Activated B cell treated with CpG ODN at 0.5 μM for 24 hours (primary cell): ENCODE measurements around the gene SCNN1B. TPM values are rescaled to one million over a fixed set of nuclear protein-coding genes. Genes with fewer than 3 reads are reported as not detected.

Source experiments
- ATAC-seq: fragments of 200-7000 bp; cut with Tn5 transposase; one replicate; pipeline ENCODE4 v1.10.0; 2021; ENCODE audit warnings: low read depth, mild to moderate bottlenecking, moderate library complexity
- CTCF ChIA-PET: fragments of 350-600 bp; sonication (Branson Sonifier 250); formaldehyde crosslinking; loops from one replicate; lab custom pipeline; 2021; ENCODE audit warnings: antibody characterized with exemption; lab: Charles Lee
- POLR2A ChIA-PET: fragments of 350-600 bp; sonication (Branson Sonifier 250); formaldehyde crosslinking; loops from one replicate; lab custom pipeline; 2021; ENCODE audit warnings: antibody characterized with exemption; lab: Charles Lee
- DNase-seq: peaks from one replicate; pipeline ENCODE4 v3.0.0; 2022
- H3K27ac Mint-ChIP-seq: one replicate; pipeline ENCODE4 v1.8.0; 2020; ENCODE audit warnings: mixed read lengths
- H3K27me3 Mint-ChIP-seq: one replicate; pipeline ENCODE4 v1.8.0; 2021; ENCODE audit warnings: mixed read lengths
- H3K36me3 Mint-ChIP-seq: one replicate; pipeline ENCODE4 v1.8.0; 2021; ENCODE audit warnings: low read depth, mixed read lengths
- H3K4me1 Mint-ChIP-seq: one replicate; pipeline ENCODE4 v1.8.0; 2021; ENCODE audit warnings: mixed read lengths
- H3K4me3 Mint-ChIP-seq: one replicate; pipeline ENCODE4 v1.8.0; 2020; ENCODE audit warnings: mild to moderate bottlenecking, mixed read lengths
- H3K9me3 Mint-ChIP-seq: one replicate; pipeline ENCODE4 v1.8.0; 2020; ENCODE audit warnings: mixed read lengths
- intact Hi-C: fragments of 100-400 bp; cut with micrococcal nuclease; formaldehyde crosslinking; loops from one replicate; pipeline ENCODE4 v1.15.1; 2024
- total RNA-seq: library from RNA; stranded (reverse); gene quantifications from 2 replicates; pipeline ENCODE4 v1.2.3, GENCODE V29; 2022
- TF ChIP-seq, protein P1 (sequence below): fragments of 200-600 bp; IDR thresholded peaks from one replicate; pipeline ENCODE4 v1.8.0; 2022; ENCODE audit warnings: antibody characterized with exemption, mild to moderate bottlenecking

SCNN1B gene
- total RNA-seq, 1 donor from 2014 or later = not detected

DNA sequence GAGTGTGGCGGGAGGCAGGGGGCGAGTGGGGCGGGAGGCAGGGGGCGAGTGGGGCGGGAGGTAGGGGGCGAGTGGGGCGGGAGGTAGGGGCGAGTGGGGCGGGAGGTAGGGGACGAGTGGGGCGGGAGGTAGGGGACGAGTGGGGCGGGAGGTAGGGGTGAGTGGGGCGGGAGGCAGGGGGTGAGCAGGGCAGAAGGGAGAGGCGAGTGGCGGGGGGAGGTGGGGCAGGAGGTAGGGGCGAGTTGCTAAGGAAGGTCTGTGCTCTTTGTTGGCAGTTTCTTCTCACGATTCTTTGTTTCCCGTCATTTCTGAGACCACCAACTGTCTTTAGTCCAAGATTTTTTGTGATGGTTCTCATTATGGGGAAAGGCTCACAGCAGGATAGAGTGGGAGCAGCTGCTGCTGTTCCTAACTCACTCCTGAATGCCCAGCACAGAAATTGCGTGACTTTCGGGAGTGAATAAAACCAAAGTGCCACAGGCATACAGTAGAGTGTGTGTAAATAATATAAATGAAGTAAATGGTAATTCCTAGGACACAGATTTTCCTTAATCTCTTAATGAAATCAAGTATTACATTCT lies 106.2 kb downstream of the SCNN1B start:
- DNase-seq (no peak), ATAC-seq (no peak)
- intact Hi-C loops = no loop called here
- ChIA-PET POLR2A (no interaction called here), CTCF (no interaction called here)
- Mint-ChIP-seq H3K36me3 (peaks cover 87% of the 10 kb centered on the region), H3K4me1 (no peaks in the 10 kb centered on the region), H3K27me3 (no peaks in the 10 kb centered on the region), H3K27ac (no peak overlapping the region), H3K4me3 (no peak overlapping the region), H3K9me3 (no peaks in the 10 kb centered on the region)
- TF ChIP-seq, protein P1, sequence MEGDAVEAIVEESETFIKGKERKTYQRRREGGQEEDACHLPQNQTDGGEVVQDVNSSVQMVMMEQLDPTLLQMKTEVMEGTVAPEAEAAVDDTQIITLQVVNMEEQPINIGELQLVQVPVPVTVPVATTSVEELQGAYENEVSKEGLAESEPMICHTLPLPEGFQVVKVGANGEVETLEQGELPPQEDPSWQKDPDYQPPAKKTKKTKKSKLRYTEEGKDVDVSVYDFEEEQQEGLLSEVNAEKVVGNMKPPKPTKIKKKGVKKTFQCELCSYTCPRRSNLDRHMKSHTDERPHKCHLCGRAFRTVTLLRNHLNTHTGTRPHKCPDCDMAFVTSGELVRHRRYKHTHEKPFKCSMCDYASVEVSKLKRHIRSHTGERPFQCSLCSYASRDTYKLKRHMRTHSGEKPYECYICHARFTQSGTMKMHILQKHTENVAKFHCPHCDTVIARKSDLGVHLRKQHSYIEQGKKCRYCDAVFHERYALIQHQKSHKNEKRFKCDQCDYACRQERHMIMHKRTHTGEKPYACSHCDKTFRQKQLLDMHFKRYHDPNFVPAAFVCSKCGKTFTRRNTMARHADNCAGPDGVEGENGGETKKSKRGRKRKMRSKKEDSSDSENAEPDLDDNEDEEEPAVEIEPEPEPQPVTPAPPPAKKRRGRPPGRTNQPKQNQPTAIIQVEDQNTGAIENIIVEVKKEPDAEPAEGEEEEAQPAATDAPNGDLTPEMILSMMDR = no peak

DNA sequence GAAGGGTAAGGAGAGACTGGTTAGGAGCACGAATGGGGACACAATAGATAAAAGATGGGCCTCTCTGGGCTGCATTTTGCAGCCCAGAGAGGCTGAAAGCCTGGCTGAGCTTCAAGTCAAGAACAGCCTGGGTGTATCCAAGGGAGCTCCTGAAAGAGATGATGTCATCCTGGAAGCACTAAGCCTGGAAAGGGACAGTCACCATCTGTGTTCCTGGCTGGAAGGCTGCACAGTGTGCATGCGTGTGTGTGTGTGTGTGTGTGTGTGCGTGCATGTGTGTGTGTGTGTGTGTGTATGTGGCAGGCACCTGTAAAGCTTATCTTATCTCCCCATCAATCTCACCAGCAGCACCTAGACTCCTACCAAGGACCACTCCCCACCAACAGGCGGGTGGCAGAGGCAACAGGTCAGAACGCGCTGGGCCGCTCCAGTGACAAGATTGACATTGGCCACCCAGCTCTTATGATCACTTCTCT lies 106.8 kb downstream of the SCNN1B start:
- Mint-ChIP-seq H3K4me1 (no peaks in the 10 kb centered on the region), H3K27ac (no peak overlapping the region), H3K36me3 (peaks cover 88% of the 10 kb centered on the region), H3K4me3 (no peak overlapping the region), H3K27me3 (no peaks in the 10 kb centered on the region), H3K9me3 (no peaks in the 10 kb centered on the region)
- ATAC-seq (no peak), DNase-seq (no peak)
- ChIA-PET CTCF (no interaction called here), POLR2A (no interaction called here)
- intact Hi-C loops = no loop called here
- TF ChIP-seq, protein P1 = no peak

DNA sequence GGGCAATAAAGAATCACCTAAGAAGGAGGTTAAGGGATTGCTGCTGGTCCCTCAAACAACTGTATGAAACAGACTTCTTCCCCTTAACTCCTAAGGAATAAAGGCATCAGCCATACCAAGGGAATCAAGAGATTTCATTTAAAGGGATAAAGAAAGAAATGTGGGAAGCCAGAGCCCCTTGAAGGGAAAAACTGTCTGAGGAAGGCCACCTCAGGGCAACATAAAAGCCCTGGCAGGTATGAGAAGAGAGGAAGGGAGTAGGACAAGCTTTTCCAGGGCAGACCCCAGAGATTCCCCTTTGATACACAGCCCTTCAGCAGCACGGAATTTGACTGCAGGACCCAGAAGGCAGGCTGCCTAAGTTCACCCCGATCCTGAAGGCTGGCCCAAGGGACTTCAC lies 107.4 kb downstream of the SCNN1B start:
- Mint-ChIP-seq H3K4me3 (no peak overlapping the region), H3K27ac (no peak overlapping the region), H3K4me1 (no peaks in the 10 kb centered on the region), H3K27me3 (no peaks in the 10 kb centered on the region), H3K36me3 (peaks cover 88% of the 10 kb centered on the region), H3K9me3 (no peaks in the 10 kb centered on the region)
- ChIA-PET POLR2A (no interaction called here), CTCF (no interaction called here)
- DNase-seq (no peak), ATAC-seq (no peak)
- intact Hi-C loops = no loop called here
- TF ChIP-seq, protein P1 = no peak

DNA sequence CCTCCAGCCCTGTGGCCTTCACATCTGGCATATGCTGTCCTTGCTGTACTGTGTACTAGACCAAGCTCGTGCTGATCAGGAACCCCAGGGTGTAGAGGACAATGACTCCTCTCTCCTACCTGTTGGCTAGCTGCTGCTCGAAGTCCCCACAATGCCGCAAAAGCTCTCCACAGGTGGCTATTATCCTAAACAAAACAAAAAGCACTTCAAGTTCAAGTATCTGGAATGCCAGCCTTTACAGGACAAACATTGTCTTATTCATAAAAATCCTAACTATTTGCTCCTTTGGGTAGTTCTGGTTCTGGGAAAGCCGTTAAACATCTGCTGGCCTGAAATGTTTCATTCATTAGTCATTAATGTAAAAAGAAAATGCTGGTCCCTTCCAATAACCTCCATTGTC lies 108.1 kb downstream of the SCNN1B start:
- TF ChIP-seq, protein P1 = no peak
- intact Hi-C loops = no loop called here
- ChIA-PET POLR2A (no interaction called here), CTCF (no interaction called here)
- H3K4me3 Mint-ChIP-seq = no peak overlapping the region
- ATAC-seq = no peak
- H3K4me1 Mint-ChIP-seq = no peaks in the 10 kb centered on the region
- peaks cover 88% of the 10 kb centered on the region for H3K36me3 Mint-ChIP-seq
- H3K27ac Mint-ChIP-seq = no peak overlapping the region
- no peaks in the 10 kb centered on the region for H3K9me3 Mint-ChIP-seq
- no peak for DNase-seq
- no peaks in the 10 kb centered on the region for H3K27me3 Mint-ChIP-seq

DNA sequence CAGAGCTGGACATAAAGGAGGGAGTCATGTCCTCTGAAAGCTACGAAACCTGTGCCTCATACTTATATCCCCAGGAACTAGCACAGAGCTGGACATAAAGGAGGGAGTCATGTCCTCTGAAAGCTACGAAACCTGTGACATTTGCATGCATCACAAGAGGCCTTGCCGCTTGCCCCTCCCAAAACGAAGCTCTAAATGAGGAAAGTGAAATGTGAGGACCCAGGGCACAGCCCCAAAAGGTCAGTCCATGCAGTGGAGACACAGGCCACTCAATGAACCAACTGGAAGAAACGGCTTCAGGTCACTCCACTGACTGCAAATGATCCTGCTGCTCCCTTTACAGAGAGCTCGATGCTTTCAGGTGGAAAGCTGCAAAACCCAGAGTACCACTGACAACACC lies 112.6 kb downstream of the SCNN1B start:
- no peaks in the 10 kb centered on the region for H3K27me3 Mint-ChIP-seq
- H3K27ac Mint-ChIP-seq = no peak overlapping the region
- H3K36me3 Mint-ChIP-seq = peaks cover 79% of the 10 kb centered on the region
- H3K4me3 Mint-ChIP-seq = no peak overlapping the region
- H3K9me3 Mint-ChIP-seq = no peaks in the 10 kb centered on the region
- ATAC-seq (no peak), DNase-seq (no peak)
- intact Hi-C loops = no loop called here
- ChIA-PET CTCF (interaction anchor here (0.7 kb wide), 1 partner anchor 21 kb away, joined by 4 read pairs; no protein-coding TSS in a partner anchor), POLR2A (no interaction called here)
- TF ChIP-seq, protein P1 = no peak
- no peaks in the 10 kb centered on the region for H3K4me1 Mint-ChIP-seq
